Mononuclear cell (primary cell): Measurements from ENCODE around the gene SEPTIN10. TPM values are rescaled to one million over a fixed set of nuclear protein-coding genes. Genes with fewer than 3 reads are reported as not detected.
"Not testable (repeated sequence)": the region's sequence is repeated elsewhere in the genome, so short reads cannot be mapped to it uniquely, and the experiment has no call there.

ENCODE experiments used
- H3K27me3 ChIP-seq: 2 replicates; pipeline ENCODE4 v1.6.0; 2011; ENCODE audit warnings: low read length, control low read depth; ENCODE audit not compliant: insufficient read depth
- H3K4me1 ChIP-seq: 2 replicates; pipeline ENCODE4 v1.5.1; 2011; ENCODE audit warnings: mild to moderate bottlenecking, low read length, control low read depth; ENCODE audit not compliant: insufficient read depth
- H3K4me3 ChIP-seq: 2 replicates; pipeline ENCODE4 v1.5.1; 2011; ENCODE audit warnings: mild to moderate bottlenecking, low read length, moderate library complexity
- H3K9me3 ChIP-seq: 2 replicates; pipeline ENCODE4 v1.5.1; 2011; ENCODE audit warnings: low read depth, mild to moderate bottlenecking, control low read depth, low read length
- total RNA-seq: library from RNA; depleted of rRNA; stranded (reverse); fragments of >200 nt; gene quantifications from one replicate; pipeline ENCODE4 v1.2.3, GENCODE V29; 2012

SEPTIN10 gene
- total RNA-seq, 1 donor: 3.7 TPM

DNA sequence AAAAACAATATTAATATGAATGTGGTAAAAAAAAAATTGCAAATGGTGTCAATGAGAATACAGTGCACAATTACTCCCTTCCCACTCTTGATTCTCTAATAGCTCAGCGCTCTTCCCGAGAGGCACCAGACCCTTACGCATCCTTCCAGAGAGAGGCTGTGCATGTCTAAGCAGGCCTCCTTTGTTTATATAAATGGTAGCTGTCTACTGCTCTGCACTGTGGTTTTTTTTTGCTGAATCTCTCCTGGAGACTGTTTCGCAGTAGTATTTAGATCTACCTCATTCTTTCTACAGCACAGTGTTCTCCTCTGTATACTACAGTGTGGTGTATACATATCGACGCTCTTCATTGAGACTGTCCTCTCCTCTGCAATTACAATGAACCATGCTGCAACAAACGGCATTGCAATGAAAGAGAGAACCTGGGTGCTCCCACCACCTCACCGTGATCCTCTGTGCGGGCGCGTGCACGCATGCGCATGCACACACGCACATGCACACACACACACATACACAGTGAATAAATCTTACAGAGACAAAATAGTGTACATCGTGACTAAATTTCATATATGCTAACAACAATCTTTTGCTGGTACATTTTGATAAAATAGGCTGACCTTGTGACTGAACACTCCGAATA is 19.4 kb downstream of the SEPTIN10 start:
- Histone ChIP-seq H3K9me3 (no peaks in the 10 kb centered on the region), H3K4me1 (no peaks in the 10 kb centered on the region), H3K4me3 (no peak overlapping the region), H3K27me3 (no peaks in the 10 kb centered on the region)

- Histone ChIP-seq H3K4me3 (no peak overlapping the region), H3K27me3 (no peaks in the 10 kb centered on the region), H3K9me3 (no peaks in the 10 kb centered on the region), H3K4me1 (no peaks in the 10 kb centered on the region)
These were observed 20.9 kb downstream of the SEPTIN10 start for GRCh38 chr2:109592905-109593304.

DNA sequence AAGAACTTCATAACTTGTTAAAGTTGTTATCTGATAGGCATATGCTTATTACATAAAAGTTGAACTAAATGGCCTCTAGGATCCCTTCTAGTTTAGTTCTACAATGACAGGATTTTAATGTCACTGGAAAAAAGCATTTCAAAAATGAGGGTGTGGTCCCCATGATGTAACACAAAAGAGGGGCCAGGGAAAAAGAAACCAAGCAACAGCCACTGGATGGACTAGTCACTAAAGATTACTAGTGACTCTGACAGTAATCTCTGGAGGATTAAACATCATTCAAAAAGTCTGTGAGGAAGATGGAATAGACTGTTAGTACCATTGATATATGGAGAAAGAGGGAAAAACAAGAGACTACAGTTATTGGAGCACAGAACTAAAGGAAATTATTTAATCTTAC is 22.6 kb downstream of the SEPTIN10 start:
- H3K4me1 ChIP-seq: no peaks in the 10 kb centered on the region
- no peaks in the 10 kb centered on the region for H3K27me3 ChIP-seq
- H3K9me3 ChIP-seq: no peaks in the 10 kb centered on the region
- no peak overlapping the region for H3K4me3 ChIP-seq

DNA sequence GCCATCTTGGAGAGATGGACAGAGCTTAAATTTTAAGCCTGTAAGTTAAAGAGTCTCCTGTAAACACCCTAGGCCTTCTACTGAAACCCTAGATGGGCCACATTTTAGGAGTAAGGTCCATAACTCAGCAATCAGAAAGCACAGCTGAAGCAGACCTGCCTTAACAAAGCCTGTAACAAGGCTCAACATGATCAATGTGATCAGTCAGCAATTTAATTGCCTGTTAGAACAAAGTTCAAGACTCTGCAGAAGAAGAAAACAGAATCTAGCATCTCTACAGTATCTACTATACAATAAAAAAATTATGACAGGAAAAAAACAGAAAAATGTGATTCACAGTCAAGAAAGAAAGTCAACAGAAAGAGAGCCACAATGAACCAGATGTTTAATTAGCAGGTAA is 27.1 kb downstream of the SEPTIN10 start:
- Histone ChIP-seq H3K27me3 (peaks cover 5% of the 10 kb centered on the region), H3K9me3 (no peaks in the 10 kb centered on the region), H3K4me1 (no peaks in the 10 kb centered on the region), H3K4me3 (no peak overlapping the region)

DNA sequence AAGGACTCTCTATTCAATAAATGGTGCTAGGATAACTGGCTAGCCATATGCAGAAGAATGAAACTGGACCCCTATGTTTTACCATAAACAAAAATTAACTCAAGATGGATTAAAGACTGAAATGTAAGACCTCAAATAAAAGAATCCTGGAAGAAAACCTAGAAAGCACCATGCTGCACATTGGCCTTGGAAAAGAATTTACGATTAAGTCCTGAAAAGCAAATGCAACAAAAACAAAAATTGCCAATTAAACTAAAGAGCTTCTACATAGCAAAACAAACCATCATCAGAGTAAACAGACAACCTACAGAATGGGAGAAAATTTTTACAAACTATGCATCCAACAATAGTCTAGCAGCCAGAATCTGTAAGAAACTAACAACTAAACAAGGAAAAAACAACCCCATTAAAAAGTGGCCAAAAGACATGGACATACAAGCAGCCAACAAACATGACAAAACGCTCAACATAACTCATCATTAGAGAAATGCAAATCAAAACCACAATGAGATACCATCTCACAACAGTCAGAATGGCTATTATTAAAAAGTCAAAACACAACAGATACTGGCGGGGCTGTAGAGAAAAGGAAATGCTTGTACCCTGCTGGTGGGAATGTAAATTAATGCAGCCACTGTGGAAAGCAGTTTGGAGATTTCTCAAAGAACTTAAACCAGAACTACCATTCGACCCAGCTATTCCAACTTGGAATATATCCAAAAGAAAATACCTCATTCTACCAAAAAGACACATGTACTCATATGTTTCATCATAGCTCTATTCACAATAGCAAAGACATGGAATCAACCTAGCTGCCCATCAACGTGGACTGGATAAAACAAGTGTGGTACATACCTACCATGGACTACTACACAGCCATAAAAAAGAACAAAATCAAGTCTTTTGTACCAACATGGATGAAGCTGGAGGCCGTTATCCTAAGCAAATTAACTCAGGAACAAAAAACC is 30.6 kb downstream of the SEPTIN10 start:
- no peaks in the 10 kb centered on the region for H3K9me3 ChIP-seq
- H3K27me3 ChIP-seq: peaks cover 5% of the 10 kb centered on the region
- no peaks in the 10 kb centered on the region for H3K4me1 ChIP-seq

GRCh38 chr2:109577630-109578029 is 36.1 kb downstream of the SEPTIN10 start:
- not testable (repeated sequence) for H3K27me3 ChIP-seq, H3K4me3 ChIP-seq, H3K9me3 ChIP-seq, H3K4me1 ChIP-seq

More for the DNA sequence above, 30.6 kb downstream of the SEPTIN10 start:
- H3K4me3 ChIP-seq: no peak overlapping the region

GRCh38 chr2:109575373-109575772 is 38.4 kb downstream of the SEPTIN10 start:
- Histone ChIP-seq H3K9me3 (no peaks in the 10 kb centered on the region), H3K4me3 (no peak overlapping the region), H3K4me1 (no peaks in the 10 kb centered on the region), H3K27me3 (no peaks in the 10 kb centered on the region)

GRCh38 chr2:109563980-109564550 is 49.7 kb downstream of the SEPTIN10 start:
- H3K27me3 ChIP-seq: no peaks in the 10 kb centered on the region
- no peaks in the 10 kb centered on the region for H3K9me3 ChIP-seq
- no peak overlapping the region for H3K4me3 ChIP-seq
- no peaks in the 10 kb centered on the region for H3K4me1 ChIP-seq

GRCh38 chr2:109563288-109563687 is 50.5 kb downstream of the SEPTIN10 start:
- Histone ChIP-seq H3K9me3 (no peaks in the 10 kb centered on the region), H3K4me3 (no peak overlapping the region), H3K4me1 (no peaks in the 10 kb centered on the region), H3K27me3 (no peaks in the 10 kb centered on the region)

GRCh38 chr2:109562421-109562820 is 51.3 kb downstream of the SEPTIN10 start:
- Histone ChIP-seq H3K9me3 (no peaks in the 10 kb centered on the region), H3K4me1 (no peaks in the 10 kb centered on the region), H3K4me3 (no peak overlapping the region), H3K27me3 (no peaks in the 10 kb centered on the region)

GRCh38 chr2:109560265-109560664 is 53.5 kb downstream of the SEPTIN10 start:
- H3K27me3 ChIP-seq: no peaks in the 10 kb centered on the region
- H3K4me1 ChIP-seq: no peaks in the 10 kb centered on the region
- H3K9me3 ChIP-seq: no peaks in the 10 kb centered on the region

GRCh38 chr2:109558076-109558882 is 55.5 kb downstream of the SEPTIN10 start:
- no peak overlapping the region for H3K4me3 ChIP-seq
- no peaks in the 10 kb centered on the region for H3K27me3 ChIP-seq
- no peaks in the 10 kb centered on the region for H3K9me3 ChIP-seq
- H3K4me1 ChIP-seq: no peaks in the 10 kb centered on the region

More at GRCh38 chr2:109560265-109560664, 53.5 kb downstream of the SEPTIN10 start:
- H3K4me3 ChIP-seq: no peak overlapping the region

DNA sequence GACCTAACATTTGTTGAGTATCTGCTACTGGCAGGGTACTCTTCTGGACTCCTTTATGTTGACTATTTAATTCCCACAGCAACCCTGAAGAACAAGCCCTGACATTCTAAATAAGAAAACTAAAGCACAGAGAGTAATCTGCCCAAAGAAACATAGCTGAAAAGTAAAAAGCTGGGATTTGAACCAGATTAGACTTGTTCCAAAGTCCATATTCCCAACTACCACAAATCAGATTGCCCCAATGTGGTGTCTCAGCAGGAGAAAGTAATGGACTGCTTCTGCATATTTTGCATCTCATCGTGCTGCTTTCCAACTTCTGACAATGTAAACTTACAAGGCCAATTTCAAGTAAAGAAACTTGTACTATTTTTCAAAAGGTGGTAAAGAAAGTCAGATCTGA is 56.5 kb downstream of the SEPTIN10 start:
- Histone ChIP-seq H3K4me3 (no peak overlapping the region), H3K4me1 (no peaks in the 10 kb centered on the region), H3K9me3 (no peaks in the 10 kb centered on the region), H3K27me3 (no peaks in the 10 kb centered on the region)

GRCh38 chr2:109555346-109555900 is 58.3 kb downstream of the SEPTIN10 start:
- Histone ChIP-seq H3K27me3 (no peaks in the 10 kb centered on the region), H3K4me3 (no peak overlapping the region), H3K4me1 (no peaks in the 10 kb centered on the region), H3K9me3 (no peaks in the 10 kb centered on the region)
